Activated CD8-positive, alpha-beta T cell treated with anti-CD3 and anti-CD28 coated beads for 36 hours (primary cell): Measurements from ENCODE around the gene SALL3. TPM values are rescaled to one million over a fixed set of nuclear protein-coding genes. Genes with fewer than 3 reads are reported as not detected.

Experiments used
- ATAC-seq: fragments of 200-7000 bp; cut with Tn5 transposase; one replicate; pipeline ENCODE4 v1.10.0; 2021; ENCODE audit warnings: mild to moderate bottlenecking, moderate library complexity
- CTCF ChIA-PET: fragments of 350-600 bp; sonication (Branson Sonifier 250); formaldehyde crosslinking; loops from one replicate; lab custom pipeline; 2021; ENCODE audit warnings: antibody characterized with exemption; lab: Charles Lee
- POLR2A ChIA-PET: fragments of 350-600 bp; sonication (Branson Sonifier 250); formaldehyde crosslinking; loops from one replicate; lab custom pipeline; 2021; ENCODE audit warnings: antibody characterized with exemption; lab: Charles Lee
- DNase-seq: peaks from one replicate; pipeline ENCODE4 v3.0.0-alpha.2; 2020
- H3K27ac Mint-ChIP-seq: one replicate; pipeline ENCODE4 v1.8.0; 2021; ENCODE audit warnings: mild to moderate bottlenecking, mixed read lengths
- H3K27me3 Mint-ChIP-seq: one replicate; pipeline ENCODE4 v1.8.0; 2021; ENCODE audit warnings: mixed read lengths
- H3K36me3 Mint-ChIP-seq: one replicate; pipeline ENCODE4 v1.8.0; 2021; ENCODE audit warnings: low read depth, mixed read lengths
- H3K4me1 Mint-ChIP-seq: one replicate; pipeline ENCODE4 v1.8.0; 2021; ENCODE audit warnings: low read depth, mixed read lengths
- H3K4me3 Mint-ChIP-seq: one replicate; pipeline ENCODE4 v1.8.0; 2021; ENCODE audit warnings: mild to moderate bottlenecking, moderate library complexity, mixed read lengths
- H3K9me3 Mint-ChIP-seq: one replicate; pipeline ENCODE4 v1.8.0; 2021; ENCODE audit warnings: mixed read lengths
- CTCF ChIP-seq: fragments of 200-600 bp; IDR thresholded peaks from one replicate; pipeline ENCODE4 v1.8.0; 2022; ENCODE audit warnings: antibody characterized with exemption, mild to moderate bottlenecking
- intact Hi-C: fragments of 100-400 bp; cut with micrococcal nuclease; formaldehyde crosslinking; loops from one replicate; pipeline ENCODE4 v1.10.0; 2022
- total RNA-seq, 2 experiments: library from RNA; stranded (reverse); gene quantifications; one replicate each; pipeline ENCODE4 v1.2.3, GENCODE V29; 2021

Gene SALL3
- total RNA-seq, 2 experiments from 2014 or later = not detected

- Mint-ChIP-seq H3K27me3 (peaks cover 71% of the 10 kb centered on the region), H3K9me3 (no peaks in the 10 kb centered on the region), H3K27ac (no peak overlapping the region), H3K36me3 (no peaks in the 10 kb centered on the region), H3K4me3 (no peak overlapping the region), H3K4me1 (peaks cover 9% of the 10 kb centered on the region)
- ATAC-seq = no peak
- intact Hi-C loops = no loop called here
- ChIA-PET POLR2A (no interaction called here), CTCF (interaction anchor here (1.3 kb wide), 1 partner anchor 14 kb away, joined by 4 read pairs; no protein-coding TSS in a partner anchor)
- no peak for DNase-seq
- no peak for TF ChIP-seq CTCF
Measured at GRCh38 chr18:78972385-78972918, 7.2 kb upstream of the SALL3 start.

- CTCF ChIA-PET = interaction anchor here (1.3 kb wide), 1 partner anchor 13 kb away, joined by 4 read pairs; no protein-coding TSS in a partner anchor
- H3K27me3 Mint-ChIP-seq = peaks cover 76% of the 10 kb centered on the region
- intact Hi-C loops = no loop called here
- no peak for TF ChIP-seq CTCF
- DNase-seq (no peak), ATAC-seq (no peak)
- H3K4me3 Mint-ChIP-seq = no peak overlapping the region
- H3K4me1 Mint-ChIP-seq = peaks cover 9% of the 10 kb centered on the region
- no peaks in the 10 kb centered on the region for H3K36me3 Mint-ChIP-seq
- POLR2A ChIA-PET = no interaction called here
- no peaks in the 10 kb centered on the region for H3K9me3 Mint-ChIP-seq
- no peak overlapping the region for H3K27ac Mint-ChIP-seq
Measured at GRCh38 chr18:78972930-78973331, 6.7 kb upstream of the SALL3 start.

- intact Hi-C loops = no loop called here
- no peak for TF ChIP-seq CTCF
- H3K4me1 Mint-ChIP-seq = peaks cover 10% of the 10 kb centered on the region
- no peak for DNase-seq
- no peak overlapping the region for H3K4me3 Mint-ChIP-seq
- POLR2A ChIA-PET = no interaction called here
- H3K27ac Mint-ChIP-seq = no peak overlapping the region
- no peaks in the 10 kb centered on the region for H3K36me3 Mint-ChIP-seq
- no peaks in the 10 kb centered on the region for H3K9me3 Mint-ChIP-seq
- no peak for ATAC-seq
- peaks cover 77% of the 10 kb centered on the region for H3K27me3 Mint-ChIP-seq
- CTCF ChIA-PET = interaction anchor here (1.3 kb wide), 1 partner anchor 13 kb away, joined by 4 read pairs; no protein-coding TSS in a partner anchor
Measured at GRCh38 chr18:78973357-78974083, 6.1 kb upstream of the SALL3 start.

GRCh38 chr18:78974115-78974761 lies 5.4 kb upstream of the SALL3 start:
- Mint-ChIP-seq H3K4me1 (peaks cover 10% of the 10 kb centered on the region), H3K4me3 (no peak overlapping the region), H3K27ac (no peak overlapping the region), H3K36me3 (no peaks in the 10 kb centered on the region), H3K9me3 (no peaks in the 10 kb centered on the region), H3K27me3 (peaks cover 72% of the 10 kb centered on the region)
- DNase-seq (no peak), ATAC-seq (no peak)
- intact Hi-C loops = no loop called here
- ChIA-PET CTCF (no interaction called here), POLR2A (no interaction called here)
- TF ChIP-seq CTCF = no peak

- H3K9me3 Mint-ChIP-seq = no peaks in the 10 kb centered on the region
- no peak for TF ChIP-seq CTCF
- H3K27ac Mint-ChIP-seq = no peak overlapping the region
- peaks cover 10% of the 10 kb centered on the region for H3K4me1 Mint-ChIP-seq
- H3K4me3 Mint-ChIP-seq = no peak overlapping the region
- POLR2A ChIA-PET = no interaction called here
- DNase-seq (no peak), ATAC-seq (no peak)
- intact Hi-C loops = no loop called here
- CTCF ChIA-PET = interaction anchor here (1.3 to 1.9 kb wide), 2 partner anchors 10 to 99 kb away, joined by 3 to 12 read pairs; no protein-coding TSS in a partner anchor
- H3K27me3 Mint-ChIP-seq = peaks cover 65% of the 10 kb centered on the region
- H3K36me3 Mint-ChIP-seq = no peaks in the 10 kb centered on the region
Measured at GRCh38 chr18:78975292-78975691, 4.3 kb upstream of the SALL3 start.
